K562 (cell line): ENCODE data around the gene SMIM10. TPM values are rescaled to one million over a fixed set of nuclear protein-coding genes. Genes with fewer than 3 reads are reported as not detected.
A peak's percentile ranks its signal among the peaks of the same experiment; 100 is the strongest.

ENCODE experiments used
- CCNT2 ChIP-seq: IDR thresholded peaks from 2 replicates; pipeline ENCODE4 v1.6.1; 2011; ENCODE audit warnings: borderline replicate concordance, low read depth, mild to moderate bottlenecking, moderate library complexity, mixed read lengths, low read length; ENCODE audit not compliant: insufficient read length; ENCODE audit errors: extremely low read depth
- FOS ChIP-seq: IDR thresholded peaks from 3 replicates; pipeline ENCODE4 v1.6.1; 2011; ENCODE audit not compliant: insufficient read length; ENCODE audit errors: extremely low read depth
- NR2F6 ChIP-seq: fragments of 450-650 bp; formaldehyde crosslinking; IDR thresholded peaks from 2 replicates; pipeline ENCODE4 v1.4.0; 2020; ENCODE audit warnings: mild to moderate bottlenecking
- RBM15 ChIP-seq: fragments of 200-400 bp; formaldehyde crosslinking; IDR thresholded peaks from 2 replicates; pipeline ENCODE4 v1.6.1; 2018; ENCODE audit warnings: mild to moderate bottlenecking, low read length, moderate library complexity; ENCODE audit not compliant: insufficient read depth
- SIN3B ChIP-seq: fragments of 450-650 bp; IDR thresholded peaks from 2 replicates; pipeline ENCODE4 v1.6.1; 2017; ENCODE audit warnings: low read depth, mild to moderate bottlenecking, moderate library complexity
- ZNF23 ChIP-seq: fragments of 250-450 bp; sonication (Bioruptor Pico); IDR thresholded peaks from 2 replicates; pipeline ENCODE4 v1.4.0; 2020; ENCODE audit warnings: mild to moderate bottlenecking
- ZNF282 ChIP-seq: sonication (generic); formaldehyde crosslinking; IDR thresholded peaks from 2 replicates; pipeline ENCODE4 v1.8.1; 2023; ENCODE audit warnings: missing genetic modification reagents
- ZNF407 ChIP-seq: fragments of 450-650 bp; IDR thresholded peaks from 2 replicates; pipeline ENCODE4 v1.6.1; 2016; ENCODE audit warnings: low read depth
- ZNF518B ChIP-seq: fragments of 250-450 bp; sonication (Bioruptor Pico); IDR thresholded peaks from 2 replicates; pipeline ENCODE4 v1.5.0; 2021; ENCODE audit warnings: mild to moderate bottlenecking, moderate library complexity
- polyA plus RNA-seq, 8 experiments: library from polyadenylated mRNA; depleted of rRNA in 4 of 8; stranded (reverse) in 5 of 8; unstranded in 3 of 8; fragments of >200 nt; fragmentation: Nextera tagmentation in 2 of 8; fragmentation: Illumina TruSeq in 1 of 8; extraction: Ambion mirVana in 2 of 8; extraction: Trizol in 1 of 8; gene quantifications; 2 replicates each; pipeline versions ENCODE4 v1.2.1 to v1.2.3, GENCODE V29; 2011 to 2014; ENCODE audit warnings: inconsistent platforms in 1 of 8, missing spikeins in 1 of 8
- total RNA-seq, 7 experiments: library from RNA; depleted of rRNA in 6 of 7; stranded (reverse); fragments of >200 nt in 6 of 7; fragmentation: Illumina TruSeq in 2 of 7; extraction: Trizol in 2 of 7; gene quantifications; 2 replicates each; pipeline versions ENCODE4 v1.2.1 to v1.2.3, GENCODE V29; 2011 to 2021; ENCODE audit warnings: low replicate concordance in 1 of 7
- TF ChIP-seq, protein P1 (sequence below): fragments of 150-350 bp; conservative IDR thresholded peaks from 2 replicates; pipeline ENCODE4 v1.6.1; 2014; ENCODE audit warnings: low read length
- TF ChIP-seq, protein P2 (sequence below): sonication (generic); formaldehyde crosslinking; IDR thresholded peaks from 2 replicates; pipeline ENCODE4 v1.8.0; 2022; ENCODE audit warnings: missing genetic modification reagents, mild to moderate bottlenecking, moderate library complexity, borderline replicate concordance

SMIM10 gene
- total and polyA plus RNA-seq, 9 of the 15 experiments (the other 6 are each of a cell fraction or from before 2014, with no cell fraction given) = 2.1 to 25.3 (median 16.4) TPM

DNA sequence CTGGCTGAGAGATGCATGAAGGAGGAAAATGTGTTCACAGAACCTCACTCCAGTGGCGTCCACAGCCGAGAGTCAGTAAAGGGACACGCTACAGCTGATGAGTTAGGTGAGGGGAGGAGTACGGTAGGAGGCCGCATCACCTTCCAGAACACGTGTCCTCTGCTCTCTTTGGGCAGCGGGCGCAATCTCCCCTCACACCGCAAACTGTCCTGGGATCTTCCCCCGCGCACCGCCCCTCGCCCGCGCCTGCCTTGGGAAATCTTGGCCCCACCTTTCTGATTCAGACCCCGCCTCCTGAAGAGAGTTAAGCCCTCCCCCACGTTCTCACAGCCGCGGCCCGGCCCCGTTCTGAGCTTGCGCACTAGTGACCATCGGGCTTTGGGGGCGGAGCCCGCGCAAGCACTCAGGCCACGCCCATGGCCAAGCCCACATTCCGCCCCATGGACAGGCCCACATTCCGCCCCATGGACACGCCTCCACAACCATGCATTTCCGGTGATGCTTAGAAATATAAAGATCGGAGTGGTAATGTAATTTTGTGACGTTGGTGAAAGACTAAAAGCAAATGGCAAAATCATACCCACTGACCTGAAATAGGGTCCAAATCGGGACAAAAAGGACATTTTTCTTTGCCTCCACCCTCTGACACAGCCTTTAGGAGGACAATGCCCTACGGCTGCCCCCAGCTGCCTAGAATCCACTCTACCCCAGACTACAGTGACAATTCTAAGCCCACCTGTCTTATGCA is 13.3 kb downstream of the SMIM10 start (continued):
- TF ChIP-seq ZNF407 (no peak), ZNF282 (CRISPR knock-in tag) (no peak), ZNF23 (CRISPR knock-in tag) (no peak), CCNT2 (peak; percentile 59), SIN3B (no peak), FOS (no peak), NR2F6 (no peak), ZNF518B (no peak), RBM15 (no peak)
- TF ChIP-seq, protein P1, sequence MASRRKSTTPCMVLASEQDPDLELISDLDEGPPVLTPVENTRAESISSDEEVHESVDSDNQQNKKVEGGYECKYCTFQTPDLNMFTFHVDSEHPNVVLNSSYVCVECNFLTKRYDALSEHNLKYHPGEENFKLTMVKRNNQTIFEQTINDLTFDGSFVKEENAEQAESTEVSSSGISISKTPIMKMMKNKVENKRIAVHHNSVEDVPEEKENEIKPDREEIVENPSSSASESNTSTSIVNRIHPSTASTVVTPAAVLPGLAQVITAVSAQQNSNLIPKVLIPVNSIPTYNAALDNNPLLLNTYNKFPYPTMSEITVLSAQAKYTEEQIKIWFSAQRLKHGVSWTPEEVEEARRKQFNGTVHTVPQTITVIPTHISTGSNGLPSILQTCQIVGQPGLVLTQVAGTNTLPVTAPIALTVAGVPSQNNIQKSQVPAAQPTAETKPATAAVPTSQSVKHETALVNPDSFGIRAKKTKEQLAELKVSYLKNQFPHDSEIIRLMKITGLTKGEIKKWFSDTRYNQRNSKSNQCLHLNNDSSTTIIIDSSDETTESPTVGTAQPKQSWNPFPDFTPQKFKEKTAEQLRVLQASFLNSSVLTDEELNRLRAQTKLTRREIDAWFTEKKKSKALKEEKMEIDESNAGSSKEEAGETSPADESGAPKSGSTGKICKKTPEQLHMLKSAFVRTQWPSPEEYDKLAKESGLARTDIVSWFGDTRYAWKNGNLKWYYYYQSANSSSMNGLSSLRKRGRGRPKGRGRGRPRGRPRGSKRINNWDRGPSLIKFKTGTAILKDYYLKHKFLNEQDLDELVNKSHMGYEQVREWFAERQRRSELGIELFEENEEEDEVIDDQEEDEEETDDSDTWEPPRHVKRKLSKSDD = no peak
- TF ChIP-seq, protein P2, sequence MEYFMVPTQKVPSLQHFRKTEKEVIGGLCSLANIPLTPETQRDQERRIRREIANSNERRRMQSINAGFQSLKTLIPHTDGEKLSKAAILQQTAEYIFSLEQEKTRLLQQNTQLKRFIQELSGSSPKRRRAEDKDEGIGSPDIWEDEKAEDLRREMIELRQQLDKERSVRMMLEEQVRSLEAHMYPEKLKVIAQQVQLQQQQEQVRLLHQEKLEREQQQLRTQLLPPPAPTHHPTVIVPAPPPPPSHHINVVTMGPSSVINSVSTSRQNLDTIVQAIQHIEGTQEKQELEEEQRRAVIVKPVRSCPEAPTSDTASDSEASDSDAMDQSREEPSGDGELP (CRISPR knock-in tag) = peak; percentile 84
